Brain microvascular endothelial cell (primary cell): ENCODE data around the gene ADAMTS1.

Source experiments
- DNase-seq: peaks from one replicate; pipeline ENCODE4 v3.0.0-alpha.2; 2020
- H3K27ac ChIP-seq: fragments of 250-450 bp; sonication (Bioruptor Pico); 2 replicates; pipeline ENCODE4 v1.5.1; 2020; ENCODE audit warnings: mild to moderate bottlenecking, moderate library complexity
- H3K27me3 ChIP-seq: fragments of 250-450 bp; sonication (Bioruptor Pico); replicated peaks from 2 replicates; pipeline ENCODE4 v1.5.1; 2020; ENCODE audit warnings: mild to moderate bottlenecking
- H3K36me3 ChIP-seq: fragments of 250-450 bp; sonication (Bioruptor Pico); replicated peaks from 2 replicates; pipeline ENCODE4 v1.5.1; 2020; ENCODE audit warnings: mild to moderate bottlenecking
- H3K4me3 ChIP-seq: 2 replicates; pipeline ENCODE4 v1.5.1; 2011; ENCODE audit warnings: low read depth, mild to moderate bottlenecking, control low read depth, low read length, moderate library complexity
- CTCF ChIP-seq: IDR thresholded peaks from 2 replicates; pipeline ENCODE4 v1.5.1; 2011; ENCODE audit warnings: low read depth, mild to moderate bottlenecking, moderate library complexity, low read length, control low read depth, inconsistent platforms; ENCODE audit errors: missing control alignments
- in situ Hi-C: cut with HindIII; loops from 2 replicates; pipeline ENCODE4 v1.10.0; 2017; ENCODE audit warnings: low sequenced_read_pairs, low pct_ligation_motif_present

ADAMTS1 gene

GRCh38 chr21:26800970-26801431, 44.2 kb downstream of the ADAMTS1 start:
- Histone ChIP-seq H3K27ac (peak overlapping the region; percentile 71), H3K27me3 (no peaks in the 10 kb centered on the region), H3K4me3 (no peak overlapping the region), H3K36me3 (no peaks in the 10 kb centered on the region)
- no peak for TF ChIP-seq CTCF
- DNase-seq = peak; percentile 84
- in situ Hi-C loops = no loop called here

GRCh38 chr21:26800455-26800854, 44.8 kb downstream of the ADAMTS1 start:
- Histone ChIP-seq H3K4me3 (no peak overlapping the region), H3K27me3 (no peaks in the 10 kb centered on the region), H3K27ac (peak overlapping the region; percentile 71), H3K36me3 (no peaks in the 10 kb centered on the region)
- in situ Hi-C loops = no loop called here
- no peak for TF ChIP-seq CTCF
- DNase-seq = no peak

- in situ Hi-C loops = no loop called here
- TF ChIP-seq CTCF = no peak
- Histone ChIP-seq H3K27me3 (no peaks in the 10 kb centered on the region), H3K4me3 (no peak overlapping the region), H3K27ac (no peak overlapping the region), H3K36me3 (no peaks in the 10 kb centered on the region)
- DNase-seq = no peak
Observed at GRCh38 chr21:26800001-26800400, 45.2 kb downstream of the ADAMTS1 start.

- in situ Hi-C loops = no loop called here
- no peak for DNase-seq
- H3K27ac ChIP-seq = no peak overlapping the region
- TF ChIP-seq CTCF = no peak
- H3K4me3 ChIP-seq = no peak overlapping the region
- H3K27me3 ChIP-seq = no peaks in the 10 kb centered on the region
- H3K36me3 ChIP-seq = no peaks in the 10 kb centered on the region
Observed at GRCh38 chr21:26798856-26799751, 46.1 kb downstream of the ADAMTS1 start.

GRCh38 chr21:26797878-26798456, 47.2 kb downstream of the ADAMTS1 start:
- no peak for DNase-seq
- Histone ChIP-seq H3K27ac (no peak overlapping the region), H3K27me3 (no peaks in the 10 kb centered on the region), H3K4me3 (no peak overlapping the region), H3K36me3 (no peaks in the 10 kb centered on the region)
- in situ Hi-C loops = no loop called here
- TF ChIP-seq CTCF = no peak
